GM13976 (cell line): Measurements from ENCODE around the gene FAM32A.

Experiments
- DNase-seq: peaks from one replicate; pipeline ENCODE4 v3.0.0; 2012; ENCODE audit warnings: low spot score
- in situ Hi-C: fragments of 300-500 bp; cut with MboI; formaldehyde crosslinking; loops from one replicate; pipeline ENCODE4 v1.12.0; 2022; ENCODE audit warnings: low sequenced_read_pairs, mixed read lengths, inconsistent platforms; ENCODE audit not compliant: unreplicated experiment
- TF ChIP-seq, protein P1 (sequence below): IDR thresholded peaks from 2 replicates; pipeline ENCODE4 v1.5.1; 2012; ENCODE audit warnings: borderline replicate concordance, mild to moderate bottlenecking; ENCODE audit not compliant: insufficient read depth; ENCODE audit errors: extremely low read depth, missing control alignments, control extremely low read depth

FAM32A gene

DNA sequence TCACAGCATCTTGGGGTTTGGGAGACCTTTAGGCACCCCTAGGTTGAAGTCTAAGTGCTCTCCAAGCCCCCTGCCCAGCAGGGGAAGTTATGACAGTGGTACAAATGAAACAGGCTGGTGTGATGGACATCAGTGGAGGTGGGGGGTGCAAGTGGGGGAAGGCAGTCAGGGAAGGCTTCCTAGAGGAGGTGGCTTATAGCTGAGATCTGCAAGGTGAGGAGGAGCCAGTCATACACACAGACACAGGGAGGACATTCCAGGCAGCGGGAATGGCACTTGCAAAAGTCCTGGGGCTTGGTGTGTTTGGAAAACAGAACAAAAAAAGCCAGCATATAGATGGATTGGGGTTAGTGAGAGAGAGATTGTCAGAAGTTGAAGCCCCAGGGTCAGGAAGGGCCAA, 30.1 kb upstream of the FAM32A start:
- TF ChIP-seq, protein P1, sequence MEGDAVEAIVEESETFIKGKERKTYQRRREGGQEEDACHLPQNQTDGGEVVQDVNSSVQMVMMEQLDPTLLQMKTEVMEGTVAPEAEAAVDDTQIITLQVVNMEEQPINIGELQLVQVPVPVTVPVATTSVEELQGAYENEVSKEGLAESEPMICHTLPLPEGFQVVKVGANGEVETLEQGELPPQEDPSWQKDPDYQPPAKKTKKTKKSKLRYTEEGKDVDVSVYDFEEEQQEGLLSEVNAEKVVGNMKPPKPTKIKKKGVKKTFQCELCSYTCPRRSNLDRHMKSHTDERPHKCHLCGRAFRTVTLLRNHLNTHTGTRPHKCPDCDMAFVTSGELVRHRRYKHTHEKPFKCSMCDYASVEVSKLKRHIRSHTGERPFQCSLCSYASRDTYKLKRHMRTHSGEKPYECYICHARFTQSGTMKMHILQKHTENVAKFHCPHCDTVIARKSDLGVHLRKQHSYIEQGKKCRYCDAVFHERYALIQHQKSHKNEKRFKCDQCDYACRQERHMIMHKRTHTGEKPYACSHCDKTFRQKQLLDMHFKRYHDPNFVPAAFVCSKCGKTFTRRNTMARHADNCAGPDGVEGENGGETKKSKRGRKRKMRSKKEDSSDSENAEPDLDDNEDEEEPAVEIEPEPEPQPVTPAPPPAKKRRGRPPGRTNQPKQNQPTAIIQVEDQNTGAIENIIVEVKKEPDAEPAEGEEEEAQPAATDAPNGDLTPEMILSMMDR = no peak
- in situ Hi-C loops = no loop called here
- DNase-seq = no peak

DNA sequence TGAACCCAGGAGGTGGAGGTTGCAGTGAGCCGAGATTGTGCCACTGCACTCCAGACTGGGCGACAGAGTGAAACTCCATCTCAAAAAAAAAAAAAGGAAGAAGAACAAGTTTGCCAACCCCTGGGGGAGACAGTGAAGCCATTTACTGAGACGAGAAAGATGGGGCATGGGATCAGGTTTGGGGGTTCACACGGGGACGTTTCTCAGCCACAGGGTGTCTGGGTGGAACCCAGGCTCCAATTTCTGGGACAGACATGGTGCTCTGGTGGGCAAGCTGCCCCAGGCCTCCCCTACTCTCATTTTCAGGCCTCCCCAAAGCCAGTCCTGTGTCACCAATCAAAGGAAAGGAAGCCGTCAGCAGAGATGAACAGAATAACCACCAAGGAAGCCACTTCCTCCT, 28.3 kb upstream of the FAM32A start:
- in situ Hi-C loops = no loop called here
- TF ChIP-seq, protein P1 = no peak
- no peak for DNase-seq

DNA sequence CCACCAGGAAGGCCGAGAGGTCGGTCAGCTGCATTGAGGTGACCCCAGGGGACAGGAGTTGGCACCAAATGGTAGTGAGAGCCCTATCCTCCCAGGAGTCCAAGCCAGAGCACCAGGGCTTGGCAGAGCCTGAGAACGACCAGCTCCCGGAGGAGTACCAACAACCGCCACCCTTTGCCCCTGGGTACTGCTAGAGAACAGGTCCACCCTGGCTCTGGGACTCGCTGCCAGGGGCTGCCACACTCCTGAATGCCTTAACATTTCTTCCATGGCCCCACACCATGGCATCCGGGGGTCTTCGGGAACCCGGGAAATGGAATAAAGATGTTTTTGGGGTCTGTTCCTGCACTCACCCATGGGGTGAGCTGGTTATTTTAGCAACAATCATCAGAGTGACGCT, 27.6 kb upstream of the FAM32A start:
- TF ChIP-seq, protein P1 = no peak
- DNase-seq = no peak
- in situ Hi-C loops = no loop called here

DNA sequence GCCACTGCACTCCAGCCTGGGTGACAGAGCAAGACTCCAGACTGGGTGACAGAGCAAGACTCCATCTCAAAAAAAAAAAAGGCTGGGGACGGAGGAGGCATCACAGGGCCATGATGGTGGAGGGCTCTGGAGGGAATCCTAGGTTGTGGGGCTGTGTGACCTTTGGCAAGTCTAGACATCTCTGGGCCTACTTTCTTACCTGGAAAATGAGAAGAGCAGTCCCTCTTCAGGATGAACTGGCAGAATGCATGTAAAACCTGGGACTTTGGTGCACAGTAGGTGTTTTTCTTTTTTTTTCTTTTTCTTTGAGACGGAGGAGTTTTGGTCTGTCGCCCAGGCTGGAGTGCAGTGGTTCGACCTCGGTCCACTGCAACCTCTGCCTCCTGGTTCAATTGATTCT, 25.6 kb upstream of the FAM32A start:
- TF ChIP-seq, protein P1 = no peak
- in situ Hi-C loops = no loop called here
- DNase-seq = no peak

DNA sequence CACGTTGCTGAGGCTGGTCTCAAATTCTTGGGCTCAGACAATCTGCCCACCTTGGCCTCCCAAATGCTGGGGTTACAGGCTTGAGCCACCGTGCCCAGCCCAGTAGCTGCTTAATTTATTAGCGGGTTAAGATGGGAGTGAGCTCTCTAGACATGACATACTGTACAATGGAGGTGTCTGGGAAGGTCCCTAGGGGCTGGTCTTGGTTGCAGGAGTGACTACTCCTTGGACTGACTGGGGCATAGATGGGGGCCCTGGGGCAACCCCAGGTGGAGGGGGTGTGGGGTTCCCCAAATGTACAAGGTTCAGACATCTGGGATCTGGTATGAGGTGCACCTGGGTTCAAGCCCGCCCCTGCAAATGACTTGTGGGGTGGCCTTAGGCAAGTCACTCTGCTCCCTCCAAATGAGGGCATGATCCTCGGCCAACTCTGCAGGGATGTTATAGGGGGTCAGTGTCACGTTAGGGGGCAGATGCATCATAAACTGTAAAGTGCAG, 24.7 kb upstream of the FAM32A start:
- TF ChIP-seq, protein P1 = no peak
- no peak for DNase-seq
- in situ Hi-C loops = no loop called here

DNA sequence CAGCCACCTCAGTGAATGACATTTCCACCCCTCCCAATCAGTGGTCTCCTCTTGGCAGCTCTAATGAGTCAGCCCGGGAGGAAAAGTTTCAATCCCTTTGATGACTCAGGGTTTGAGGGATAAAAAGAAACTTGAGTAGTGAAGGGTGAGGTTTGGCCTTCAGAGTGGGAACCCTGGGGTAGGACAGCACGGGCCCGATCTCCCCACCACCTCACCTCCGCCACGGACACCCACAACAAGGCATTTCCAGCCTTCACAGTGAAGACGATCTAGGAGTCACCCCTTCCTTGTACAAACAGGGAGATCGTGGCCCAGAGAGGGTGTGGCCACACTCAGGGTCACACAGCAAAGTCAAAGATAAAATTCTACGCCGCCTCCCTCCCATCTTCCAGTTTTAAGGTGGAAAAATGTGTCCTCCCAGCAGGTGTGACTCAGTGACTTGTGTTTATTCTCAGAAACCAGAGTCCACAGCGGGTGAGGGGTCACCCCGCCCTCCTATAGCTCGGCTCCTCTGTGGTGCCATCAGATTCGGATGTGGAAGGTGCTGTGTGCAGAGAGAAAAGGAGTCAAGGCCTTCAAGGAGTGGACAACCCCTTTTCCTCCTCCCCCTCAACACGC, 24.2 kb upstream of the FAM32A start:
- no peak for DNase-seq
- TF ChIP-seq, protein P1 = no peak
- in situ Hi-C loops = no loop called here
